OCI-LY1 (cell line): ENCODE data around the gene CFAP97D1.

ENCODE experiments used
- H2AFZ ChIP-seq: fragments of 200-600 bp; sonication (generic), shearing (Covaris generic); 2 replicates; pipeline ENCODE4 v1.6.0; 2014; ENCODE audit warnings: antibody characterized with exemption, mild to moderate bottlenecking, low read length
- H3F3A ChIP-seq: fragments of 200-600 bp; sonication (generic), shearing (Covaris generic); 2 replicates; pipeline ENCODE4 v1.6.0; 2014; ENCODE audit warnings: mild to moderate bottlenecking, antibody characterized with exemption, low read length, moderate library complexity; ENCODE audit not compliant: insufficient read depth
- H3K27ac ChIP-seq: fragments of 200-600 bp; sonication (generic); 2 replicates; pipeline ENCODE4 v1.5.1; 2014; ENCODE audit warnings: low read length, mixed run types, mild to moderate bottlenecking, low read depth; ENCODE audit not compliant: poor library complexity, severe bottlenecking
- H3K27me3 ChIP-seq: fragments of 200-600 bp; sonication (generic); 2 replicates; pipeline ENCODE4 v1.6.0; 2014; ENCODE audit warnings: antibody characterized with exemption, mild to moderate bottlenecking, low read length, moderate library complexity; ENCODE audit not compliant: insufficient read depth
- H3K36me3 ChIP-seq: fragments of 200-600 bp; sonication (generic); 2 replicates; pipeline ENCODE4 v1.6.1; 2014; ENCODE audit warnings: mild to moderate bottlenecking, antibody characterized with exemption, low read length, moderate library complexity, mixed read lengths; ENCODE audit not compliant: insufficient read depth
- H3K4me1 ChIP-seq: fragments of 200-600 bp; sonication (generic); 2 replicates; pipeline ENCODE4 v1.5.1; 2014; ENCODE audit warnings: mild to moderate bottlenecking, low read length, moderate library complexity; ENCODE audit not compliant: insufficient read depth, severe bottlenecking
- H3K4me2 ChIP-seq: fragments of 200-600 bp; sonication (generic), shearing (Covaris generic); 2 replicates; pipeline ENCODE4 v1.6.1; 2014; ENCODE audit warnings: low read length
- H3K4me3 ChIP-seq: fragments of 200-600 bp; sonication (generic); 2 replicates; pipeline ENCODE4 v1.5.1; 2014; ENCODE audit warnings: low read length, low read depth, mild to moderate bottlenecking, mixed read lengths; ENCODE audit not compliant: poor library complexity, severe bottlenecking
- H3K79me2 ChIP-seq: fragments of 200-600 bp; shearing (Covaris generic); 2 replicates; pipeline ENCODE4 v1.6.1; 2016; ENCODE audit warnings: mixed run types, low read length, mixed read lengths; ENCODE audit not compliant: insufficient read depth
- H3K9ac ChIP-seq: fragments of 200-600 bp; sonication (generic), shearing (Covaris generic); 2 replicates; pipeline ENCODE4 v1.6.1; 2014; ENCODE audit warnings: mild to moderate bottlenecking, low read length, mixed read lengths
- H3K9me2 ChIP-seq: fragments of 200-600 bp; sonication (generic), shearing (Covaris generic); 2 replicates; pipeline ENCODE4 v1.6.1; 2014; ENCODE audit warnings: low read depth, mild to moderate bottlenecking, low read length, mixed read lengths
- H3K9me3 ChIP-seq: fragments of 200-600 bp; shearing (Covaris generic); 2 replicates; pipeline ENCODE4 v1.6.1; 2014; ENCODE audit warnings: low read length, mixed read lengths
- H4K20me1 ChIP-seq: fragments of 200-600 bp; sonication (generic), shearing (Covaris generic); 2 replicates; pipeline ENCODE4 v1.6.0; 2016; ENCODE audit warnings: mild to moderate bottlenecking, low read length; ENCODE audit not compliant: insufficient read depth
- EZH2 ChIP-seq: fragments of 200-600 bp; sonication (generic), shearing (Covaris generic); IDR thresholded peaks from 2 replicates; pipeline ENCODE4 v1.8.0; 2017; ENCODE audit warnings: borderline replicate concordance, mixed run types, mild to moderate bottlenecking, antibody characterized with exemption, low read length, moderate library complexity, mixed read lengths
- TF ChIP-seq, protein P1 (sequence below): fragments of 200-600 bp; sonication (generic), shearing (Covaris generic); IDR thresholded peaks from 2 replicates; pipeline ENCODE4 v1.5.1; 2017; ENCODE audit warnings: mild to moderate bottlenecking, antibody characterized with exemption, low read length, moderate library complexity, mixed read lengths

The CFAP97D1 gene

DNA sequence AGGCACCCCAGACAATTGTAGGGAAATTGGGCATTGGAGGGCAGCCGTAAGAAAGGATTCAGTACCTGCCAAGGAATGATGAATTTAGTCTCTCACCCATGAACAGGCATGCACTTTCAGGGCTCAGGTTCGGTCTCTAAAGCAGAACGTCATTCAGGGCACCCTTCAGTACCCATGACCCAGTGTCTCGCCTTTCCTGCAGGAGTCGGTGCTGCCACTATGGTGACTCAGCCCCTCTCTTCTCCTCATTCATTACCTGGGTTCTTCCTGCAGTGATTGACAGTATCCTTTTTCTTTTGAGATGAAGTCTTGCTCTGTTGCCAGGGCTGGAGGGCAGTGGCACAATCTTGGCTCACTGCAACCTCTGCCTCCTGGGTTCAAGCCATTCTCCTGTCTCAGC, 30.1 kb upstream of the CFAP97D1 start:
- Histone ChIP-seq H4K20me1 (no peaks in the 10 kb centered on the region), H3K4me1 (no peaks in the 10 kb centered on the region), H3K4me2 (no peak overlapping the region), H3K4me3 (no peak overlapping the region), H3K9ac (no peak overlapping the region), H3K9me2 (no peaks in the 10 kb centered on the region), H3K9me3 (no peaks in the 10 kb centered on the region), H3K27me3 (peaks cover 4% of the 10 kb centered on the region; the same call in 1 of the 2 replicates), H3K79me2 (no peaks in the 10 kb centered on the region), H3F3A (no peaks in the 10 kb centered on the region), H3K27ac (no peak overlapping the region), H3K36me3 (no peaks in the 10 kb centered on the region), H2AFZ (no peak overlapping the region)
- no peak for TF ChIP-seq EZH2
- TF ChIP-seq, protein P1, sequence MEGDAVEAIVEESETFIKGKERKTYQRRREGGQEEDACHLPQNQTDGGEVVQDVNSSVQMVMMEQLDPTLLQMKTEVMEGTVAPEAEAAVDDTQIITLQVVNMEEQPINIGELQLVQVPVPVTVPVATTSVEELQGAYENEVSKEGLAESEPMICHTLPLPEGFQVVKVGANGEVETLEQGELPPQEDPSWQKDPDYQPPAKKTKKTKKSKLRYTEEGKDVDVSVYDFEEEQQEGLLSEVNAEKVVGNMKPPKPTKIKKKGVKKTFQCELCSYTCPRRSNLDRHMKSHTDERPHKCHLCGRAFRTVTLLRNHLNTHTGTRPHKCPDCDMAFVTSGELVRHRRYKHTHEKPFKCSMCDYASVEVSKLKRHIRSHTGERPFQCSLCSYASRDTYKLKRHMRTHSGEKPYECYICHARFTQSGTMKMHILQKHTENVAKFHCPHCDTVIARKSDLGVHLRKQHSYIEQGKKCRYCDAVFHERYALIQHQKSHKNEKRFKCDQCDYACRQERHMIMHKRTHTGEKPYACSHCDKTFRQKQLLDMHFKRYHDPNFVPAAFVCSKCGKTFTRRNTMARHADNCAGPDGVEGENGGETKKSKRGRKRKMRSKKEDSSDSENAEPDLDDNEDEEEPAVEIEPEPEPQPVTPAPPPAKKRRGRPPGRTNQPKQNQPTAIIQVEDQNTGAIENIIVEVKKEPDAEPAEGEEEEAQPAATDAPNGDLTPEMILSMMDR = no peak

DNA sequence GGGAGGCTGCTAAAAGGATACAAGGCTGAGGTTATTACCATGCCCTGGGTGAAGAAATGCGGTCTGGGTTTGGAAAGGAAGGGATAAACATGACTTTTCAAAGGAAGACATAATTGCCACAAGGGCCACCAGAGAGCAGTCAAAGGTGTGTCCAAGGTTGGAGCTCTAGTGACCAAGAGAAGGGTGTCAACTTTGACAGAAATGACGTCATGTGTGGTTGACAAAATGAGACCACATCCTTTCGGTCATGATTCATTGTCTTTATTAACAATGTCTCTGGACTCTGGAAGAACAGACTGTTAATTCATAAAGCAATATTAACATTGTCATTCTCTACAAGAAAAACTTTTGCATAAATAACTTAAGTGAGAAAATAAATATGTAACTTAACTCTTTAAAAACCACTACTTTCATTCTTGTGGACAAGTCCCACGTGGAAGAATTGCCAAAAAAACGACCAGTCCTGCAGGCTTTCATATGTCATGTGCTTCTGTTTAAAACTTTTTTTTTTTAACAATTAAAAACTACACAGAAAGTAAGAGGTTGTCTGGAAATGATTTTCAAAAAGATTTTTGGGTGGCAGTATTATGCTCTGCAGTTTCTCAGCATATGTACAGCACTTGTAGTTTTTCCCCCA, 26.6 kb upstream of the CFAP97D1 start:
- Histone ChIP-seq H3F3A (no peaks in the 10 kb centered on the region), H3K79me2 (no peaks in the 10 kb centered on the region), H3K27ac (no peak overlapping the region), H3K9me3 (no peaks in the 10 kb centered on the region), H2AFZ (no peak overlapping the region), H4K20me1 (no peaks in the 10 kb centered on the region), H3K4me1 (no peaks in the 10 kb centered on the region), H3K9me2 (no peaks in the 10 kb centered on the region), H3K4me3 (no peak overlapping the region), H3K36me3 (no peaks in the 10 kb centered on the region), H3K27me3 (peaks cover 9% of the 10 kb centered on the region; the same call in 1 of the 2 replicates), H3K9ac (no peak overlapping the region), H3K4me2 (no peak overlapping the region)
- no peak for TF ChIP-seq EZH2
- TF ChIP-seq, protein P1 = no peak

DNA sequence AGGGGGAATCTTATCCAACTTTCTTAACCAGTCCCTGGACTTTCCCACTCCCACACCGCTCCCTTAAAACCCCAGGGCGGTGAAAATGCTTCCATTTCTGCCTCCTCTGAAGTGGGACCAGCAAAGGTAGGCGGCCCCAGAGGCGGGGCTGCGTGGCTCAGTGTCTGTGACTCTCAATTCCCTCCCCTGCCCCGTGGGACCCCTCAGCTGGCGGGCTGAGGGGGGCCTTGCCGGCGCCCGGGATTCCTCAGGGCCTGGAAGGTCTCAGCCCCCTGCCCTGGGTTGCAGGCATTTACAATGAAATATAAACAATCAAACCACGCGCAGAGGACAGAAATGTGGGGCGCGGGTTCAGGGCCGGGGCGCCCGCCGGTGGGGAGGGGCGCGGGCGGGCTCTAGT, 25.3 kb upstream of the CFAP97D1 start:
- TF ChIP-seq, protein P1 = no peak
- no peak for TF ChIP-seq EZH2
- no peaks in the 10 kb centered on the region for H3K79me2 ChIP-seq
- H3K27ac ChIP-seq = no peak overlapping the region
- H2AFZ ChIP-seq = no peak overlapping the region
- H3K9me3 ChIP-seq = no peaks in the 10 kb centered on the region
- no peaks in the 10 kb centered on the region for H3K4me1 ChIP-seq
- no peaks in the 10 kb centered on the region for H3F3A ChIP-seq
- H3K9me2 ChIP-seq = no peaks in the 10 kb centered on the region
- peaks cover 9% of the 10 kb centered on the region; the same call in 1 of the 2 replicates for H3K27me3 ChIP-seq
- H4K20me1 ChIP-seq = no peaks in the 10 kb centered on the region
- H3K36me3 ChIP-seq = no peaks in the 10 kb centered on the region
- H3K4me2 ChIP-seq = no peak overlapping the region
- no peak overlapping the region for H3K4me3 ChIP-seq
- no peak overlapping the region for H3K9ac ChIP-seq
